Trophoblast cell (in vitro differentiated cells and primary cell): ENCODE data around the gene CXCL8.

Experiments
- DNase-seq, 2 donors: peaks; one replicate each; pipeline ENCODE4 v3.0.0-alpha.2; 2016
- H2AFZ ChIP-seq: 2 replicates; pipeline ENCODE4 v1.6.1; 2013; ENCODE audit warnings: low read length, moderate library complexity, mild to moderate bottlenecking; ENCODE audit not compliant: insufficient read depth, poor library complexity
- H2AK5ac ChIP-seq: 2 replicates; pipeline ENCODE4 v1.6.1; 2013; ENCODE audit warnings: mild to moderate bottlenecking, low read length
- H2BK120ac ChIP-seq: 2 replicates; pipeline ENCODE4 v1.6.1; 2013; ENCODE audit warnings: low read length, mild to moderate bottlenecking, moderate library complexity; ENCODE audit not compliant: insufficient read depth, poor library complexity
- H2BK12ac ChIP-seq: 2 replicates; pipeline ENCODE4 v1.6.1; 2013; ENCODE audit warnings: mild to moderate bottlenecking, low read length, moderate library complexity
- H2BK5ac ChIP-seq: 2 replicates; pipeline ENCODE4 v1.6.1; 2013; ENCODE audit warnings: low read length, low read depth, moderate library complexity, mild to moderate bottlenecking; ENCODE audit not compliant: poor library complexity
- H3K14ac ChIP-seq: 2 replicates; pipeline ENCODE4 v1.6.1; 2013; ENCODE audit warnings: mild to moderate bottlenecking, low read length
- H3K18ac ChIP-seq: 2 replicates; pipeline ENCODE4 v1.6.1; 2013; ENCODE audit warnings: mild to moderate bottlenecking, low read length
- H3K23ac ChIP-seq: 2 replicates; pipeline ENCODE4 v1.6.1; 2013; ENCODE audit warnings: low read length
- H3K27ac ChIP-seq: 2 replicates; pipeline ENCODE4 v1.5.1; 2013; ENCODE audit warnings: low read depth, mild to moderate bottlenecking, inconsistent platforms, low read length, moderate library complexity
- H3K27me3 ChIP-seq: 2 replicates; pipeline ENCODE4 v1.6.1; 2013; ENCODE audit warnings: inconsistent platforms, mild to moderate bottlenecking, low read length, moderate library complexity; ENCODE audit not compliant: insufficient read depth
- H3K36me3 ChIP-seq, 2 experiments: 1 replicate in 1 of 2; 2 replicates in 1 of 2; pipeline ENCODE4 v1.6.1; 2013; ENCODE audit warnings: low read length in 2 of 2, mild to moderate bottlenecking in 2 of 2, moderate library complexity in 1 of 2; ENCODE audit not compliant: insufficient read depth in 2 of 2, control insufficient read depth in 1 of 2
- H3K4ac ChIP-seq: 2 replicates; pipeline ENCODE4 v1.6.1; 2013; ENCODE audit warnings: low read depth, mild to moderate bottlenecking, low read length, moderate library complexity
- H3K4me1 ChIP-seq, 2 experiments: 1 replicate in 1 of 2; 2 replicates in 1 of 2; pipeline ENCODE4 v1.6.1; 2013; ENCODE audit warnings: low read length in 2 of 2, mild to moderate bottlenecking in 2 of 2, moderate library complexity in 1 of 2; ENCODE audit not compliant: insufficient read depth in 2 of 2, control insufficient read depth in 1 of 2
- H3K4me2 ChIP-seq: 2 replicates; pipeline ENCODE4 v1.6.1; 2013; ENCODE audit warnings: inconsistent platforms, mild to moderate bottlenecking, low read length, moderate library complexity
- H3K4me3 ChIP-seq: 2 replicates; pipeline ENCODE4 v1.5.1; 2013; ENCODE audit warnings: mild to moderate bottlenecking, low read depth, low read length, inconsistent platforms
- H3K79me1 ChIP-seq: one replicate; pipeline ENCODE4 v1.6.1; 2013; ENCODE audit warnings: low read length
- H3K79me2 ChIP-seq: 2 replicates; pipeline ENCODE4 v1.6.1; 2013; ENCODE audit warnings: low read length, mild to moderate bottlenecking; ENCODE audit not compliant: control insufficient read depth, insufficient read depth, poor library complexity
- H3K9ac ChIP-seq: 2 replicates; pipeline ENCODE4 v1.6.1; 2013; ENCODE audit warnings: mild to moderate bottlenecking, low read length
- H3K9me3 ChIP-seq: 2 replicates; pipeline ENCODE4 v1.6.1; 2013; ENCODE audit warnings: low read depth, mild to moderate bottlenecking, control low read depth, inconsistent platforms, low read length; ENCODE audit not compliant: insufficient read depth
- H4K12ac ChIP-seq: 2 replicates; pipeline ENCODE4 v1.6.1; 2013; ENCODE audit warnings: low read depth, mild to moderate bottlenecking, low read length, moderate library complexity
- H4K8ac ChIP-seq: 2 replicates; pipeline ENCODE4 v1.6.1; 2013; ENCODE audit warnings: low read depth, mild to moderate bottlenecking, low read length, moderate library complexity
- H4K91ac ChIP-seq: one replicate; pipeline ENCODE4 v1.6.1; 2013; ENCODE audit warnings: low read depth, mild to moderate bottlenecking, low read length, moderate library complexity
- WGBS: extraction: QIAGEN DNeasy Blood & Tissue Kit; methylation state at CpG from one replicate; pipeline ENCODE4 v1.1.7; 2013; ENCODE audit warnings: missing lambda C conversion rate; ENCODE audit not compliant: insufficient read length, insufficient coverage; ENCODE audit errors: extremely low coverage; 5-methylcytosine and 5-hydroxymethylcytosine counted together

Gene CXCL8

GRCh38 chr4:73780834-73781233 lies 40.5 kb downstream of the CXCL8 start:
- Histone ChIP-seq H3K4me2 (no peak overlapping the region), H2BK5ac (no peak overlapping the region), H3K27ac (no peak overlapping the region), H4K91ac (no peak overlapping the region), H2BK120ac (no peak overlapping the region), H2BK12ac (no peak overlapping the region), H2AK5ac (no peak overlapping the region), H3K23ac (no peak overlapping the region), H4K12ac (no peak overlapping the region), H3K79me1 (no peaks in the 10 kb centered on the region), H3K9ac (no peak overlapping the region), H2AFZ (no peak overlapping the region), H3K18ac (no peak overlapping the region), H3K4me3 (no peak overlapping the region), H3K27me3 (no peaks in the 10 kb centered on the region), H3K4ac (no peak overlapping the region), H3K9me3 (no peaks in the 10 kb centered on the region), H3K79me2 (no peaks in the 10 kb centered on the region), H4K8ac (no peak overlapping the region), H3K36me3 (no peaks in the 10 kb centered on the region), H3K14ac (no peak overlapping the region), H3K4me1 (no peaks in the 10 kb centered on the region)
- no CpG with 5 or more reads among the region's 2 CpGs for WGBS
- no peak for DNase-seq

- Histone ChIP-seq H2BK12ac (no peak overlapping the region), H3K14ac (no peak overlapping the region), H2BK5ac (no peak overlapping the region), H3K9me3 (no peaks in the 10 kb centered on the region), H2AK5ac (no peak overlapping the region), H3K23ac (no peak overlapping the region), H4K12ac (no peak overlapping the region), H3K79me1 (no peaks in the 10 kb centered on the region), H3K9ac (no peak overlapping the region), H3K27ac (no peak overlapping the region), H3K27me3 (no peaks in the 10 kb centered on the region), H4K91ac (no peak overlapping the region), H3K4me2 (no peak overlapping the region), H3K79me2 (no peaks in the 10 kb centered on the region), H4K8ac (no peak overlapping the region), H2AFZ (no peak overlapping the region), H2BK120ac (no peak overlapping the region), H3K18ac (no peak overlapping the region), H3K4me1 (no peaks in the 10 kb centered on the region), H3K36me3 (no peaks in the 10 kb centered on the region), H3K4ac (no peak overlapping the region), H3K4me3 (no peak overlapping the region)
- no CpG with 5 or more reads among the region's 2 CpGs for WGBS
- no peak for DNase-seq
Observed at GRCh38 chr4:73788411-73788810, 48.0 kb downstream of the CXCL8 start.
